Activated B cell treated with CpG ODN at 0.5 μM for 24 hours (primary cell): ENCODE results near the gene ISM1. TPM values are rescaled to one million over a fixed set of nuclear protein-coding genes. Genes with fewer than 3 reads are reported as not detected.

Experiments
- ATAC-seq: fragments of 200-7000 bp; cut with Tn5 transposase; one replicate; pipeline ENCODE4 v1.10.0; 2021; ENCODE audit warnings: low read depth, mild to moderate bottlenecking, moderate library complexity
- CTCF ChIA-PET: fragments of 350-600 bp; sonication (Branson Sonifier 250); formaldehyde crosslinking; loops from one replicate; lab custom pipeline; 2021; ENCODE audit warnings: antibody characterized with exemption; lab: Charles Lee
- POLR2A ChIA-PET: fragments of 350-600 bp; sonication (Branson Sonifier 250); formaldehyde crosslinking; loops from one replicate; lab custom pipeline; 2021; ENCODE audit warnings: antibody characterized with exemption; lab: Charles Lee
- DNase-seq: peaks from one replicate; pipeline ENCODE4 v3.0.0; 2022
- H3K27ac Mint-ChIP-seq: one replicate; pipeline ENCODE4 v1.8.0; 2020; ENCODE audit warnings: mixed read lengths
- H3K27me3 Mint-ChIP-seq: one replicate; pipeline ENCODE4 v1.8.0; 2021; ENCODE audit warnings: mixed read lengths
- H3K36me3 Mint-ChIP-seq: one replicate; pipeline ENCODE4 v1.8.0; 2021; ENCODE audit warnings: low read depth, mixed read lengths
- H3K4me1 Mint-ChIP-seq: one replicate; pipeline ENCODE4 v1.8.0; 2021; ENCODE audit warnings: mixed read lengths
- H3K4me3 Mint-ChIP-seq: one replicate; pipeline ENCODE4 v1.8.0; 2020; ENCODE audit warnings: mild to moderate bottlenecking, mixed read lengths
- H3K9me3 Mint-ChIP-seq: one replicate; pipeline ENCODE4 v1.8.0; 2020; ENCODE audit warnings: mixed read lengths
- CTCF ChIP-seq: fragments of 200-600 bp; IDR thresholded peaks from one replicate; pipeline ENCODE4 v1.8.0; 2022; ENCODE audit warnings: antibody characterized with exemption, mild to moderate bottlenecking
- intact Hi-C: fragments of 100-400 bp; cut with micrococcal nuclease; formaldehyde crosslinking; loops from one replicate; pipeline ENCODE4 v1.15.1; 2024
- total RNA-seq: library from RNA; stranded (reverse); gene quantifications from 2 replicates; pipeline ENCODE4 v1.2.3, GENCODE V29; 2022

ISM1 gene
- total RNA-seq, 1 donor from 2014 or later: not detected

GRCh38 chr20:13277663-13278295 lies 56.7 kb downstream of the ISM1 start:
- no peaks in the 10 kb centered on the region for H3K36me3 Mint-ChIP-seq
- intact Hi-C loops: no loop called here
- no peak for DNase-seq
- no peaks in the 10 kb centered on the region for H3K4me1 Mint-ChIP-seq
- CTCF ChIA-PET: no interaction called here
- no peak for TF ChIP-seq CTCF
- H3K4me3 Mint-ChIP-seq: no peak overlapping the region
- ATAC-seq: no peak
- POLR2A ChIA-PET: no interaction called here
- no peak overlapping the region for H3K27ac Mint-ChIP-seq
- no peaks in the 10 kb centered on the region for H3K9me3 Mint-ChIP-seq
- peaks cover 3% of the 10 kb centered on the region for H3K27me3 Mint-ChIP-seq

- H3K27me3 Mint-ChIP-seq: peaks cover 3% of the 10 kb centered on the region
- intact Hi-C loops: no loop called here
- no peak overlapping the region for H3K4me3 Mint-ChIP-seq
- H3K4me1 Mint-ChIP-seq: no peaks in the 10 kb centered on the region
- POLR2A ChIA-PET: no interaction called here
- no peak for ATAC-seq
- H3K36me3 Mint-ChIP-seq: no peaks in the 10 kb centered on the region
- no peak overlapping the region for H3K27ac Mint-ChIP-seq
- H3K9me3 Mint-ChIP-seq: no peaks in the 10 kb centered on the region
- CTCF ChIA-PET: no interaction called here
- DNase-seq: no peak
- no peak for TF ChIP-seq CTCF
Measured at GRCh38 chr20:13278812-13279570, 57.9 kb downstream of the ISM1 start.

GRCh38 chr20:13280609-13281324 lies 59.7 kb downstream of the ISM1 start:
- ATAC-seq (no peak), DNase-seq (no peak)
- no peak overlapping the region for H3K4me3 Mint-ChIP-seq
- H3K4me1 Mint-ChIP-seq: no peaks in the 10 kb centered on the region
- ChIA-PET CTCF (no interaction called here), POLR2A (no interaction called here)
- peaks cover under 1% of the 10 kb centered on the region for H3K27me3 Mint-ChIP-seq
- no peaks in the 10 kb centered on the region for H3K9me3 Mint-ChIP-seq
- H3K36me3 Mint-ChIP-seq: no peaks in the 10 kb centered on the region
- no peak for TF ChIP-seq CTCF
- intact Hi-C loops: no loop called here
- H3K27ac Mint-ChIP-seq: no peak overlapping the region

GRCh38 chr20:13283869-13284829 lies 63.1 kb downstream of the ISM1 start:
- DNase-seq (no peak), ATAC-seq (no peak)
- Mint-ChIP-seq H3K9me3 (no peaks in the 10 kb centered on the region), H3K27ac (no peak overlapping the region), H3K4me3 (no peak overlapping the region), H3K27me3 (no peaks in the 10 kb centered on the region), H3K4me1 (no peaks in the 10 kb centered on the region), H3K36me3 (no peaks in the 10 kb centered on the region)
- CTCF ChIA-PET: no interaction called here
- POLR2A ChIA-PET: no interaction called here
- intact Hi-C loops: no loop called here
- TF ChIP-seq CTCF: no peak
